GM18951 (cell line): Measurements from ENCODE around the gene FANCL.
"Not testable (repeated sequence)": the region's sequence is repeated elsewhere in the genome, so short reads cannot be mapped to it uniquely, and the experiment has no call there.

ENCODE experiments used
- POLR2A ChIP-seq: IDR thresholded peaks from 4 replicates; pipeline ENCODE4 v1.6.1; 2011; ENCODE audit warnings: mild to moderate bottlenecking; ENCODE audit not compliant: insufficient read length, insufficient read depth; ENCODE audit errors: extremely low read depth
- in situ Hi-C: fragments of 300-500 bp; cut with MboI; formaldehyde crosslinking; loops from one replicate; pipeline ENCODE4 v1.12.0; 2022; ENCODE audit warnings: low sequenced_read_pairs, mixed read lengths, inconsistent platforms; ENCODE audit not compliant: unreplicated experiment

FANCL gene

GRCh38 chr2:58194458-58194857 is 46.7 kb downstream of the FANCL start:
- in situ Hi-C loops, result no loop called here
- TF ChIP-seq POLR2A, result no peak

- in situ Hi-C loops, result not testable (repeated sequence)
Measured at GRCh38 chr2:58187022-58187421, 54.1 kb downstream of the FANCL start.

GRCh38 chr2:58186501-58186900 is 54.6 kb downstream of the FANCL start:
- TF ChIP-seq POLR2A, result no peak

GRCh38 chr2:58182527-58182926 is 58.6 kb downstream of the FANCL start:
- in situ Hi-C loops, result no loop called here
- no peak for TF ChIP-seq POLR2A

More at GRCh38 chr2:58186501-58186900, 54.6 kb downstream of the FANCL start:
- in situ Hi-C loops, result no loop called here

- in situ Hi-C loops, result no loop called here
Measured at GRCh38 chr2:58180635-58181034, 60.5 kb downstream of the FANCL start.

GRCh38 chr2:58180175-58180574 is 61.0 kb downstream of the FANCL start:
- in situ Hi-C loops, result not testable (repeated sequence)

More at GRCh38 chr2:58180635-58181034, 60.5 kb downstream of the FANCL start:
- TF ChIP-seq POLR2A, result no peak

GRCh38 chr2:58177187-58177586 is 63.9 kb downstream of the FANCL start:
- in situ Hi-C loops, result not testable (repeated sequence)

GRCh38 chr2:58171831-58172230 is 69.3 kb downstream of the FANCL start:
- in situ Hi-C loops, result not testable (repeated sequence)

- in situ Hi-C loops, result not testable (repeated sequence)
Measured at GRCh38 chr2:58170334-58170933, 70.7 kb downstream of the FANCL start.

GRCh38 chr2:58169845-58170244 is 71.3 kb downstream of the FANCL start:
- in situ Hi-C loops, result not testable (repeated sequence)

- in situ Hi-C loops, result not testable (repeated sequence)
Measured at GRCh38 chr2:58168130-58168529, 73.0 kb downstream of the FANCL start.

- no peak for TF ChIP-seq POLR2A
- in situ Hi-C loops, result no loop called here
Measured at GRCh38 chr2:58163913-58164312, 77.2 kb downstream of the FANCL start.

- no peak for TF ChIP-seq POLR2A
- in situ Hi-C loops, result no loop called here
Measured at GRCh38 chr2:58158481-58158880, 82.6 kb downstream of the FANCL start.

- no peak for TF ChIP-seq POLR2A
- in situ Hi-C loops, result no loop called here
Measured at GRCh38 chr2:58157754-58158153, 83.4 kb downstream of the FANCL start.

- no peak for TF ChIP-seq POLR2A
- in situ Hi-C loops, result no loop called here
Measured at GRCh38 chr2:58156780-58157179, 84.3 kb downstream of the FANCL start.
